ENCODE data around the gene LHFPL4.

GRCh38 chr3:9491506-9491905 lies 62.1 kb downstream of the LHFPL4 start:
- TF ChIP-seq CTCF (conservative IDR thresholded peaks at IDR 0.05) (no peak), ZFX (IDR thresholded peaks at IDR 0.05) (no peak)
